Measurements from ENCODE around the gene FBXO44.

DNA sequence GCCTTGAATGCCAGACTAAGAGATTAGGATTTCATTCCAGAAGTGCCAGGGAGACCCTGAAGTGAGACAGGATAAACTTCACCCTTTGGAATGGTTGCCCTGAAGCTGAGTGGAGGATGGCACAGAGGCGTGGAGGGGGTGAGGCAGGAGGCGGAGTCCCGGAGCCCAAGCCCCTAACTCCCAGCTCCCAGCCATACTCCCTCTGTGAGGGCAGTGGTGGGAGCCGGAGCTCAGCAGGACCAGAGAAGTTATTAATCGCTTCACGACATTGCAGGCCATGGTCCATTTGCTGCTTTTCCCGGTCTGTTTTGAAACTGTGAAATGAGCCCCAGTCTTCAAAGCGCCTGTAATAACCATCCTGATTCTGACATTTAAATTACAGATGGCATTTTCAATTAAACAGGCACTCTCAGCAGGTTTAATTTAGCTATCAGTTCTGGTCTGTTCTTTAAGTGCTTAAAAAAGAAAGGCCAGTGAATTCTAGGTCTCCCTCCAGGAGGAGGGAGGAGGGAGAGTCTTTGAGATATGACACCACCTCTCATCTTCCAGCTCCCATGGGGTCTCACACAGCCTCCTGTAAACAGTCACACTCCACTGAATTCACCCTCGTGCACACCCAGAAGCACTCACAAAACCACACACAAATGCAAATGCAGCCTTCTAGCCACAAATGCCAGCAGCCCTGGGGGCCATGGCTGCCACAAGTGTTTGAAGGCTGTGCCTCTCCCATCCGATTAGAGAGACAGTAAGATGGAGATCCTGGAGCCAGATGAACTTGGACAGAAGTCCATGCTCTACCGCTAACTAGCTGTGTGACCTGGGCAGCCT, 20.1 kb upstream of the FBXO44 start:
- TF ChIP-seq ZNF16 (tag by site-specific recombination; IDR thresholded peaks at IDR 0.05; ENCODE audit: low read depth) = no peak
- TF ChIP-seq, protein P1, sequence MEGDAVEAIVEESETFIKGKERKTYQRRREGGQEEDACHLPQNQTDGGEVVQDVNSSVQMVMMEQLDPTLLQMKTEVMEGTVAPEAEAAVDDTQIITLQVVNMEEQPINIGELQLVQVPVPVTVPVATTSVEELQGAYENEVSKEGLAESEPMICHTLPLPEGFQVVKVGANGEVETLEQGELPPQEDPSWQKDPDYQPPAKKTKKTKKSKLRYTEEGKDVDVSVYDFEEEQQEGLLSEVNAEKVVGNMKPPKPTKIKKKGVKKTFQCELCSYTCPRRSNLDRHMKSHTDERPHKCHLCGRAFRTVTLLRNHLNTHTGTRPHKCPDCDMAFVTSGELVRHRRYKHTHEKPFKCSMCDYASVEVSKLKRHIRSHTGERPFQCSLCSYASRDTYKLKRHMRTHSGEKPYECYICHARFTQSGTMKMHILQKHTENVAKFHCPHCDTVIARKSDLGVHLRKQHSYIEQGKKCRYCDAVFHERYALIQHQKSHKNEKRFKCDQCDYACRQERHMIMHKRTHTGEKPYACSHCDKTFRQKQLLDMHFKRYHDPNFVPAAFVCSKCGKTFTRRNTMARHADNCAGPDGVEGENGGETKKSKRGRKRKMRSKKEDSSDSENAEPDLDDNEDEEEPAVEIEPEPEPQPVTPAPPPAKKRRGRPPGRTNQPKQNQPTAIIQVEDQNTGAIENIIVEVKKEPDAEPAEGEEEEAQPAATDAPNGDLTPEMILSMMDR (tag by site-specific recombination; IDR thresholded peaks at IDR 0.05) = no peak
- no peak for TF ChIP-seq ATF2 (tag by site-specific recombination; IDR thresholded peaks at IDR 0.05; ENCODE audit: low read depth)
- TF ChIP-seq, protein P2, sequence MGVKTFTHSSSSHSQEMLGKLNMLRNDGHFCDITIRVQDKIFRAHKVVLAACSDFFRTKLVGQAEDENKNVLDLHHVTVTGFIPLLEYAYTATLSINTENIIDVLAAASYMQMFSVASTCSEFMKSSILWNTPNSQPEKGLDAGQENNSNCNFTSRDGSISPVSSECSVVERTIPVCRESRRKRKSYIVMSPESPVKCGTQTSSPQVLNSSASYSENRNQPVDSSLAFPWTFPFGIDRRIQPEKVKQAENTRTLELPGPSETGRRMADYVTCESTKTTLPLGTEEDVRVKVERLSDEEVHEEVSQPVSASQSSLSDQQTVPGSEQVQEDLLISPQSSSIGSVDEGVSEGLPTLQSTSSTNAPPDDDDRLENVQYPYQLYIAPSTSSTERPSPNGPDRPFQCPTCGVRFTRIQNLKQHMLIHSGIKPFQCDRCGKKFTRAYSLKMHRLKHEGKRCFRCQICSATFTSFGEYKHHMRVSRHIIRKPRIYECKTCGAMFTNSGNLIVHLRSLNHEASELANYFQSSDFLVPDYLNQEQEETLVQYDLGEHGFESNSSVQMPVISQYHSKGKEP (tag by site-specific recombination; IDR thresholded peaks at IDR 0.05) = no peak
- no peak for TF ChIP-seq GLI2 (tag by site-specific recombination; IDR thresholded peaks at IDR 0.05; ENCODE audit: borderline replicate concordance, low read depth)
- no peak for TF ChIP-seq ZNF175 (tag by site-specific recombination; IDR thresholded peaks at IDR 0.05)
